ENCODE data around the gene CPXM2. TPM values are rescaled to one million over a fixed set of nuclear protein-coding genes. Genes with fewer than 3 reads are reported as not detected.
A peak's percentile ranks its signal among the peaks of the same experiment; 100 is the strongest.
"Not testable (repeated sequence)": the region's sequence is repeated elsewhere in the genome, so short reads cannot be mapped to it uniquely, and the experiment has no call there.

Gene CPXM2
- total RNA-seq, 1 experiment from 2014 or later: 0.02 TPM

DNA sequence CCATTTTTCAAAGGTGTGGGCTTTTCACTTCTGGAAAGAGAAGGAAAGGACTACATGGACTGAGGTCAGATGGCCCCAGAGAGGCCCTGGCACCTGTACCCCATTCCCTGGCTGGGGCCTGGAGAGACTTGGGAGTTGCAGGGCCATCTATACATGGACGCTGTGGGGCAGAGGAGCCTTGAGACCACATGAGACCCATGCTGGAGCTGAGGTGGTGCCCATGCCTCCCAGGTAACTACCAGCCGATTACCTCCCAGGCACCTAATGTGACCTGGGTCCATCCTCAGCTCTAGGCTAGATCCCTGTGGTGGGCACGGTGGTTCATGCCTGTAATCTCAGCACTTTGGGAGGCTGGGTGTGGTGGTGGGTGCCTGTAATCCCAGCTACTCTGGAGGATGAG lies 144.2 kb downstream of the CPXM2 start:
- DNase-seq (ENCODE audit: extremely low read depth, low read depth): no peak

GRCh38 chr10:123746942-123747341 lies 144.7 kb downstream of the CPXM2 start:
- DNase-seq (ENCODE audit: extremely low read depth, low read depth): no peak

GRCh38 chr10:123746520-123746919 lies 145.1 kb downstream of the CPXM2 start:
- DNase-seq (ENCODE audit: extremely low read depth, low read depth): no peak

DNA sequence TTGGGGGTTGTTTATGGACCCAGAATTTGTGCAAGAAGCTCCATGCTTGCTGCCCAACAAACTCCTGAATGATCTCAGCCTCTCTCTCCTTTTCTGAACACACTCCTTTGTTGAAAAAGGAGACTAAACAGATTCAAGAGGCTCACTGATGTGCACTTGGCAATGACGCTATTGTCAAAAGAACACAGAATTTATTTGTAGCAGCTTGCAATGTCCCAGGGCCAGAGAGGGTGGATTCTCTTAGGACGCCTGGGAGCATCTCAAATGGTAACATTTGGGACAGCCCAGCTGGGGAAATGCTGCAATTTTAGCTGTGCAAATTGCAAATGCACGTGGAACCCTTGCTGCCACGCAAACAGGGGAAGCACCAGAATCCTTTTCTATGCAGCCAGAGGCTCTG lies 145.5 kb downstream of the CPXM2 start:
- DNase-seq (ENCODE audit: extremely low read depth, low read depth): no peak

- DNase-seq (ENCODE audit: extremely low read depth, low read depth): no peak
Measured at GRCh38 chr10:123744224-123744536, 147.4 kb downstream of the CPXM2 start.

DNA sequence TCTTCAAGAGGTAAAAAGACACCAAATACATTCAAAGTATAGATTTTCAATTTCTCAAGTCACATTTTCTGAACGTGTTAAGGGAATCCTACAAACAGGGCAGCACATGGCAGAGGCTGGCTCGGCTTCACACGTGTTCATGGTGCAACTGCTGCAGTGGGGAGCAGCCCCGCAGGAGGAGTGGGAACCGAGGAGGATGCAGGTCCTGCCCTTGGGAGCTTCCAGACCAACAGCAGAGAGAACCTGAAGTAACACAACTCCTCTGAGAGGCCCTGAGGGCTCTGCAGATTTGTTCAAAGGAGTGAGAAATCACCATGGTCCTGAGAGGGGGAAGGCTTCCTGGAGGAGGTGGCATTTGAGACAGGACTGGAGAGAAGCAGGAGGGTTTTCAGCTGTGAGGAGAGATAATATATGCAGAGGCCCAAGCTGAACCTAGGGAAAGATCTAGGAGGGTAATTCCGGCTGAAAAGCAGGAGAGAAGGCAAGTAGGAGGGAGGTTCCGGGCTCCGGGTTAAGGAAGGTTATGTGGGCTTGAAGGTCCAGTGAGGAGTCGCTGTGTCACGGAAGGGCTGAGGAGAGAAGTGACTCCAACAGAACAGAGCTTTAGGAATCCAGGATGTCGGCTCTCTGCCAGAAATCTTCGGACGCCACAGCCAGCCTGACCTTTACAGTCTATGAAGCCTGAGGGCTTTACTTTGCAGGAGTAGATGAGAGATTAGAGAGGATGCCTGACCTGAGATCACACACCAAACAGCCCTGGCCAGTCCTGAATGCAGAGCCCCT lies 148.0 kb downstream of the CPXM2 start:
- peak; percentile 14 for DNase-seq (ENCODE audit: extremely low read depth, low read depth)

GRCh38 chr10:123742751-123743440 lies 148.7 kb downstream of the CPXM2 start:
- DNase-seq (ENCODE audit: extremely low read depth, low read depth): no peak

DNA sequence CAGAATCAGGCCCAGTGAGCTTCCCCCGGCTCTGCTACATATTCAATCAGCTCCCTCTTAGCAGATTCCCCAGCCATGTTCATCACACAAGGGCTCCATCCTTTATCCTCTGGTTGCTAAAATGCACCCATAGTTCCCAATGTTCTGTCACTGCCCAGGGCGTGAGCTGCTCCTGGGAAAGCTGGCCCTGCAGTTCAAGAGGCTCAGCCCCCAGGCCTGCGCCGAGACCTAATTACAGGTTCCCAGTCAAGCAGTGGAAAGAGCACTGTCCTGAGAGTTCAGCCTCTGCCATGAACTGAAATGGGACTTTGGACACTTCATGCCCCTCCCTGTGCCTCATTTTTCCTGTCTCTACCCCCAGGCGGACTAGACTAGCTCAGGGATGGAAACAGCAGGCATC lies 149.9 kb downstream of the CPXM2 start:
- no peak for DNase-seq (ENCODE audit: extremely low read depth, low read depth)

DNA sequence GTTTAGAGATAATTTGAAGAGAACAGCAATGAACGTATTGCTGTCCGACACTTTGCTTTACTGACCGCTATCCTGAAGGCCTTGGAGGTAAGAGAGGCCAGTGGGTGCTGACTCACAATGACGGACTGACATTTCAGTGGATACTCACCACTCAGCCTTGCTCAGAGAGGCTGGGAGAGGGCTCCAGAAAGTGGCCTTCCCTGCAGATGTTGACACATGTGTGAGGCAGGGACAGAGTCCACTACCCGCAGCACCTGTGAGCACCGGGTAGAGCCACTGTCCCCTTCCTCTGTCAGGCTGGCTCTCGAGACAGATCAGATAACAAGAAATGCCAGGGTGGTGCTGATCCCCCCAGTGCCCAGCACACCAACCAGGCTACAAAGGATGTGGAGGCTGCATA lies 150.5 kb downstream of the CPXM2 start:
- DNase-seq (ENCODE audit: extremely low read depth, low read depth): no peak

DNA sequence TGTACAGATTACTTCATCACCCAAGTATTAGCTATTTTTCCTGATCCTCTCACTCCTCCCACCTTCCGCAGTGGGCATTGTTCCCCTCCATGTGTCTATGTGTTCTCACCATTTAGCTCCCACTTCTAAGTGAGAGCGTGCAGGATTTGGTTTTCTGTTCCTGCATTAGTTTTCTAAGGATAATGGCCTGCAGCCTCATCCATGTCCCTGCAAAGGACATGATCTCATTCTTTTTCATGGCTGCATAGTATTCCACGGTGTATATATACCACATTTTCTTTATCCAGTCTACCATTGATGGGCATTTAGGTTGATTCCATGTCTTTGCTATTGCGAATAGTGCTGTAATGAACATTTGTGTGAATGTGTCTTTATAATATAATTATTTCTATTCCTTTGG lies 154.7 kb downstream of the CPXM2 start:
- DNase-seq (ENCODE audit: extremely low read depth, low read depth): not testable (repeated sequence)

GRCh38 chr10:123729523-123729922 lies 162.1 kb downstream of the CPXM2 start:
- no peak for DNase-seq (ENCODE audit: extremely low read depth, low read depth)

- DNase-seq (ENCODE audit: extremely low read depth, low read depth): no peak
Measured at GRCh38 chr10:123726836-123727235, 164.8 kb downstream of the CPXM2 start.

DNA sequence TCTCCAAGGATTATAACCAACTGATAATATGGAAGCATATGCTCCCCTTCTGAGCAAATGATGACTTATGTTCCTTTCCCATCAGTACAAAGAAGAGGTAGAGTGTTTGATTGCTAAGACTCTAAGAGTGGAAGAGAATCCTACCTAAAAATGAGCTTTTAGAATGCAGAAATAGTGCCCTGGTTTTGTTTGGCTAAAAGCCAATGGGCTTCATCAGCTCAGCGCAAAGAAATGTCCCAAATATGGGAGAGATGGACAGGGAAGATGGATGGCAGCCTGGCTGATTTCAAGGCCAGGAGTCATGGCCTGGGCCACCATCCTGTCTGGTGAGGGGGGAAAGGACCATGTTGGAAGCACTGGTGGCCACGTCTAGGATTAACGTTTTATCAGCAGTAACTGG lies 165.2 kb downstream of the CPXM2 start:
- no peak for DNase-seq (ENCODE audit: extremely low read depth, low read depth)

DNA sequence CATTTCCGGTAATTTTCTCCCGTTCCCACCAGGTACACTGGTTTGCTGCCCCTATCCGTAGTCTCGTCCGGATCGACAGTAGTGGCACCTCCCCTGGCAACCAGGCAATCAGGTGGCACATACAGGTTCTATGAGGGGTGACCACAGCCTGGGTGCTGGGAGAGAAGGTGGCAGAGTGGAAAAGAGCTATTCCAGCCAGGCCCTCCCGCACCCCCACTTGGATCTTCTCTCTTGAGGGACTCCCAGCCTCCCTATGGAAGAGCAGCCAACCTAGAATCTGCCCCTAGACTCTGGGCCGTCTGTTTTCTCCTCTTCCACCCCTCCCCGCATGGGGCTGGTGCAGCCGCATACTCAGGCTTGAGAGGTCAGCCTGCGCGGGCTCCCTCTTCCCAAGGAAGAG lies 166.9 kb downstream of the CPXM2 start:
- DNase-seq (ENCODE audit: extremely low read depth, low read depth): no peak

DNA sequence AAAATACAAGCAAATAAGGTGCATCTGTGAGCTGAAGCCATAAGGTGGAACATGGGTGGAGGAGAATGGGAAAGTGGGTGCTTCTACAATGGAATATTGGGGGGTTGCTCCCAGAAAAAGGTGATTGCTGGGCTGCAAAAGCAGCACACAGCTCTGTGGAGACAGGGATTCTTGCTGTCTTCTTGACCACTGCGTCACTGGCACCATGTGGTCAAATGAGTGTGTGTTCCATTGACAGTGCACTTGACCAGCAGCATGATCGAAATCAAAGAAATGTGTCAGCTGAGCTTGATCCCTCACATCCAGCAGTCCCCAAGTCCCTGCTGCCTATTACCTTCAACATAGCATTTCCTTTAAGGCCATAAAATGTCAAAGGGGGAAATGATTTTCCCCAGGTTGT lies 169.3 kb downstream of the CPXM2 start:
- no peak for DNase-seq (ENCODE audit: extremely low read depth, low read depth)

DNA sequence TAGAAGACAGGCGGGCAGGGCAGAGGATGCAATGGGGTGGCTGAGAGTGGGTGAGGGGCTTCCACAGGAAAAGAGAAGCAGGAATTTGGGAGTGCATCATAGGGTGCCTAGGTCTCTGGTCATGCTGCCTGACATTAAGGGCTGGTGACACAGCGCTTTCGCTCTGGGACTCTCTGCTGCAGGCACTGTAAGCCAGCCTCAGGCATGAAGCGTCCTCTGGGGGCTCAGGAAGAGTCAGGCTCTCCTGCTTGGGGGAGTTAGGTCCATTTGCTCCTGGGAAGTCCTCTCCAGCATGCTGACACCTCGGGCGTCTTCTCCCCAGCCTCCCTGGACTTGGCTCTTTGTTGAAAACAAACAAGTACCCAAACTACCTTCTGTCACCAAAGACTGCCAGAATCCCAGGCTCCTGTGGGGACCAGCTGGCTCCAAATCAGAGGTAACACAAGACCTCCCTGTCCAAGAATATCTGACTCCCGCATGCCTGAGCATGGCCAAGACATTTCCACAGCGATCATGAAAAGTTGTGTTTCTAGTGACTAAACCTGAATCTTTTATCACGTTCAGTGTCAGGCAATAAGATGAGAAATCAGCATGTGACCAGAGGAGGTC lies 170.1 kb downstream of the CPXM2 start:
- no peak for DNase-seq (ENCODE audit: extremely low read depth, low read depth)

DNA sequence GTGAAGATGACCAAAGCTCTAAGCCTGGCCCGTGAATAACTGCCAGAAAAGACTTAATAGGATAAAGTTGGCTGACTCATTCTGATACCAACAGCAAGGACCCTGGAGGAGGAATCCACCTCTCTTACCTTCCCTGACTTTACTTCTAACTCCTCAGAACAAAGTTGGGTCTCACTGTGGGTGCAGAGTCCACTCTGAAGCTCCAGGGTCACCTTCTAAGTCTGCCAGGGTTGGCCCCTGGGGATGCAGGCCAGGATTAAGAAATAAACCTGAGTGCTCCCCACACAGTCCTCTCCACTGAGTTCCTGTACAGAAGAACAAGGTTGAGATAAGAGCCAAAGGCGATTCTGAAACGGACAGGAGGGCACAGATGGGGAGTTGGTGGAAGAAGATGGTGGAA lies 171.1 kb downstream of the CPXM2 start:
- no peak for DNase-seq (ENCODE audit: extremely low read depth, low read depth)

DNA sequence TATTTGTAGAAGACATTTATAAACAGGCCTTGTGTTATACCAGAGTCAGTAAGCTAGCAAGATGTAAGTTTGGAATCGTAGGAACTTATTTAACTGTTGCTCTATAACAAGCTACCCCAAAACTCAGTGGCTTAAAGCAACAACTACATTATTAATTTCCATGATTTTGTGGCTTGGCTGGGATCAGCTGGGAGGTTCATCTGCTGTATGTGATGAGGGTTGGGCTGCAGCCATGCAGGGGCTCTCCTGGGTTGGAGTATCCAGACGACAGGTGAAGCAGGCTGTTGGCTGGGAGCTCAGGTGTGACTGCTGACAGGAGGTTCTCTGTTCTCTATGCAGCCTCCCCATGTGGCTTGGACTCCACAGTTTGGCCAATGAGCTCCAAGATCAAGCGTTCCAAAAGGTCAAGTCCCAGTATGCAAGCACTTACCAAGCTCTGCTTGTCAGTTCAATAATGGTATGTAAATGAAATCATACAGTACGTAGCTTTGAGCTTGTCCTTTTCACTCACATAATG lies 173.0 kb downstream of the CPXM2 start:
- no peak for DNase-seq (ENCODE audit: extremely low read depth, low read depth)

- DNase-seq (ENCODE audit: extremely low read depth, low read depth): no peak
Measured at GRCh38 chr10:123717336-123717735, 174.3 kb downstream of the CPXM2 start.

- no peak for DNase-seq (ENCODE audit: extremely low read depth, low read depth)
Measured at GRCh38 chr10:123715546-123715945, 176.1 kb downstream of the CPXM2 start.

DNA sequence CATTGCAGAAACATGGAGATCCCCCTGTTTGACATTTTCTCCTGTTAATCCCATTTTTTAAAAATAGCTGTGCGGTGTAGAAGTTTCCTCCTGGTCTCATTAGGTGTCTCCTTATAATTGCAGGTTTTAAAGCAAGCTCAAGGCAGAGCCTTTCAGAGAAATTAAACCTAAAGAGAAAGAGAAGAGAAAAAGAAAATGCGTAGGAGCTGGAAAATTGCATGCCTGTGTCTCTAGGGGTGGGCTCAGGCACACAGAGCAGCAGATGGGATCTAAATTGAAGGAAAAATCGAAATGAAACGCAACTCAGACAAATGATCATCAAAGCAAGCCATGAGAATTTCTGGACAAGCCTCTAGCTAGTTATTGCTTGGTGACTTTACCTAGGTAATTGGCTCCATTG lies 185.4 kb downstream of the CPXM2 start:
- no peak for DNase-seq (ENCODE audit: extremely low read depth, low read depth)

DNA sequence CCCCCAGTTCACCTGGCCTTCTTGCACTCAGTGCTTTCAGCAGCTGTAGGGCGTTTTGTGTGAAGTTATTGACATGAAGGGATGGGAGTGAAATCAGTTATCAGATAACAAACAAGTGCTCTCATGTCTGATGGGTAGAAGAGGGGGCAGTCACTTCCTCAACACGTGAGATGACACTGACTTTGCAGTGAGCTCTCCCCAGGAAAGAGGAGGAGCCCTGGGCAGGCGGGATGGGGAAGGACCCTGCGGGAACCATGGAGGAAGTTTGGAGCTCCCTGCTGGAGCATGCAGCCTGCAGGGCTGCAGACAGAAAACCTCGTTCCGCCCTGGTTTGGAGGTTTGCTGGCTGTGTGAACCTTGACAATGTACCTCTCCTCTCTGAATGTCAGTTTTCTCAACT lies 186.8 kb downstream of the CPXM2 start:
- DNase-seq (ENCODE audit: extremely low read depth, low read depth): no peak

All from NCI-H460 (cell line).